PC-9 (cell line): ENCODE results near the gene GPR176.

ENCODE experiments used
- EZH2 ChIP-seq: fragments of 200-600 bp; sonication (generic); IDR thresholded peaks from 2 replicates; pipeline ENCODE4 v1.8.0; 2017; ENCODE audit warnings: antibody characterized with exemption, low read depth
- TF ChIP-seq, protein P1 (sequence below): fragments of 200-600 bp; sonication (generic); conservative IDR thresholded peaks from 2 replicates; pipeline ENCODE4 v1.6.1; 2017; ENCODE audit warnings: mixed run types, antibody characterized with exemption, mild to moderate bottlenecking, moderate library complexity

DNA sequence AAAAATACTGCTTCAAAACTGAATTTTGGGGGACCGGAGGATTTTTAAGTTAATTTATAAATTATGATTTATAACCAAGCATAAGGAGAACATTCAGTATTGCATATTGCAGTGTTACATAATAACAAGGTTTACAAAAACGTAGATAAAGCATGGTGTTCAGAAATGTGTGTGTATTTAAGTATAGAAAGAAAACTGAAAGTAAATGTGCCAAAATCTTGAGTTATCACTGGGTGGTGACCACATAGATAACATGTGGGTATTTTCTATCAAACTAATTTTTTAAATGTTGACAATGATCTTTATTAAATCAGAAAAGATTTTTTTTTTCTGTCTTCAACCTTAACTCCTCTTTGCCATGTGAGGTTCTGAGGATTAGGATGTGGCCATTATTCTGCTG, 46.5 kb upstream of the GPR176 start:
- TF ChIP-seq, protein P1, sequence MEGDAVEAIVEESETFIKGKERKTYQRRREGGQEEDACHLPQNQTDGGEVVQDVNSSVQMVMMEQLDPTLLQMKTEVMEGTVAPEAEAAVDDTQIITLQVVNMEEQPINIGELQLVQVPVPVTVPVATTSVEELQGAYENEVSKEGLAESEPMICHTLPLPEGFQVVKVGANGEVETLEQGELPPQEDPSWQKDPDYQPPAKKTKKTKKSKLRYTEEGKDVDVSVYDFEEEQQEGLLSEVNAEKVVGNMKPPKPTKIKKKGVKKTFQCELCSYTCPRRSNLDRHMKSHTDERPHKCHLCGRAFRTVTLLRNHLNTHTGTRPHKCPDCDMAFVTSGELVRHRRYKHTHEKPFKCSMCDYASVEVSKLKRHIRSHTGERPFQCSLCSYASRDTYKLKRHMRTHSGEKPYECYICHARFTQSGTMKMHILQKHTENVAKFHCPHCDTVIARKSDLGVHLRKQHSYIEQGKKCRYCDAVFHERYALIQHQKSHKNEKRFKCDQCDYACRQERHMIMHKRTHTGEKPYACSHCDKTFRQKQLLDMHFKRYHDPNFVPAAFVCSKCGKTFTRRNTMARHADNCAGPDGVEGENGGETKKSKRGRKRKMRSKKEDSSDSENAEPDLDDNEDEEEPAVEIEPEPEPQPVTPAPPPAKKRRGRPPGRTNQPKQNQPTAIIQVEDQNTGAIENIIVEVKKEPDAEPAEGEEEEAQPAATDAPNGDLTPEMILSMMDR: no peak
- no peak for TF ChIP-seq EZH2
